ENCODE data around the gene SAFB.
"Not testable (repeated sequence)": the region's sequence is repeated elsewhere in the genome, so short reads cannot be mapped to it uniquely, and the experiment has no call there.

The SAFB gene

DNA sequence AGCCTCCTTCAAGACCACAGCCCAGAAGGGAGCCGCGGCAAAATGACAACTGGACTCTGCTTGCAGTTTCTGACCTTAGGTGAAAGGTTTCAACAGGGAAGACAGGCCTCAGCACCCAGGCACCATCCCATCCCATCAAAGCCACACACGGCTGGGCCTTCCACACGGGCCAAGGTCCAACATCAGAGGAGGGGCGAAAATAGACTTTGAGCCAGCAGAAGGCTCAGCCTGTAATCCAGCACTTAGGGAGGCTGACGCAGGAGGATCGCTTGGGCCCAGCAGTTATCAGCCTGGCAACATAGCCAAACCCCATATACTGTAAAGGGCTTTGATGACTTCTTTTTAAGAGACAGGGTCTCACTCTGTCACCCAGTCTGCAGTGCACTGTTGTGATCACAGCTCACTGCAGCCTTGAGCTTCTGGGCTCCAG is 28.3 kb upstream of the SAFB start:
- no peak for DNase-seq

DNA sequence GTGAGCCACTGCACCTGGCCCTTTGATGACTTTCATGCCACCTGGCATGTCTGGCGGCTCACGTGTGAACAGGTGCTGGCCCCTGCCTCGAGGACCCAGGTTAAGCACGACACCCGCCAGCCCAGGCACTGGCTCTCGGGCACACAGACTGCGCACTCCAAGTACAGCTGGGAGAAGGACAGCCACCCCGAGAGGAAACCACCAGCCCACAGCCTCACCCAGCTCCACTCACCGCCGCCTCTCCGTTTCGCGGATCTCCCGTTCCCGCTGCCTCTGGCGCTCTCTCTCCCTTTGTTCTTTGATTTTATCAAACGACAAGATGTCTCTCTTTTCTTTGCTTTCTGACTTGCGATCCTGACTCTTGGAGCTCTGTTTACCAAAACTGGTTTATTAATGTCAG is 27.8 kb upstream of the SAFB start:
- no peak for DNase-seq

DNA sequence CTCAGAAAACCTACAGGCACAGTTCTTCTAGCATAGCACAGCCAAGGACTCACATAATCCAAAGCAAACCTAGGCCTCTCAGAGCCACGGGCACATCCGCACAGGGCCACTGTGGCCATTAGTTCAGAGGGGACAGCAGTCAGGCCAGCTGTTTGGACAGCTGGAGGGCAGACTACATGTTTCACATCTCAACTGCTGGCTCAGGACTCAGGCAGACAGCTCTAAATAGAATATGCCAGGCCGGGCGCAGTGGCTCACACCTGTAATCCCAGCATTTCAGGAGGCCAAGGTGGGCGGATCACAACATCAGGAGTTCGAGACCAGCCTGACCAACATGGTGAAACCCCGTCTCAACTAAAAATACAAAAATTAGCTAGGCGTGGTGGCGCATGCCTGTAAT is 27.1 kb upstream of the SAFB start:
- no peak for DNase-seq

DNA sequence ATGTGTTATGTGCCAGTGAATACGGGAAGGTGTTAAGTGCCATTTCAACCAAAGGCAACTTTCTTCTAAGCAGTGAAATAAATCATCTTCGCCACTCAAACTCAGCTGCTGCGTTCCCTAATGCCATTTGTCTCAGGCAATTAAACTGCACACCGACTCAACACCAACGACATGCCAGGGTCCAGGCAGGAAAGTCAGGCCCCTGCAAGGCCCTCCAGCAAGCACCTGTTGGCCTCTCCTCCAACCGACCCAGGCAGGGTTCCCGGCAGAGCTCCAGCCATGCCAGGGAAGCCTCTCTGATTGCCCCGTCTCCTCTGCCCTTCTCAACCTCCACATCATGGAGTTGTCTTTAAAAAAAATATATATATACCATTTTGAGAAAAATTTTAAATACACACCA is 22.1 kb upstream of the SAFB start:
- no peak for DNase-seq

DNA sequence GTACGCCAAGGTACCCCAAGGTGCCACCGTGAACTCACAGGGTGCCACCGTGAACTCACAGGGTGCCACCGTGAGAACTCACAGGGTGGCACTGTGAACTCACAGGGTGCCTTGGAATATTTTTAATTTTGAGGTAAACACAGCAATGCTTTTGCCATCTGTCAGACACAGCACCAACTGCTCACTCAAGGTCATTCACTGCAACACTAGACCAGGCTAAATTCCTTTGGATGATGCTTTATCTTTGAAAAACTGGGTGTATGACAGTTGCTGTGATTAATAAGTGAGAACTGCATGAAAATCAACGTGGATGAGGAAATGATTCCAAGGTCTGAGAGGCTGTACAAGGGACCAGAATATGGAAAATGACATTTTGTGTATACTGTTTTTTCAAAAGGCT is 19.3 kb upstream of the SAFB start:
- DNase-seq: no peak

DNA sequence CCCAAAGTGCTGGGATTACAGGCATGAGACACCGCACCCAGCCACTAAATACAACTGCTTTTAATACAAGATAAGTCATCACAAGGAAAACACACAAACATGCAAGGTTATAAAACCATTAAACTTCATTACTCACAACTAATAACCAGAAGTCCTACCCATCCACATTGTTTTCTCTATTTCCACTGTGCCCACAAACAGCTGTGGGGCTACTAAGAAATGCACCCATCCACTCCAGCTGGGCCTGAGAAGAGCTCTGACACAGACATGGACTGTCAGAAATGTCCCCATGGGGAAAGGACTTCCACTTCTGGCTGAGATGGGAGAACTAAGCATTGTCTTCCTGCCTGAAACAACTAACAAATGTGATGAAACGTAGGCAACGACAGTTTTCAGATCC is 17.5 kb upstream of the SAFB start:
- DNase-seq: no peak

DNA sequence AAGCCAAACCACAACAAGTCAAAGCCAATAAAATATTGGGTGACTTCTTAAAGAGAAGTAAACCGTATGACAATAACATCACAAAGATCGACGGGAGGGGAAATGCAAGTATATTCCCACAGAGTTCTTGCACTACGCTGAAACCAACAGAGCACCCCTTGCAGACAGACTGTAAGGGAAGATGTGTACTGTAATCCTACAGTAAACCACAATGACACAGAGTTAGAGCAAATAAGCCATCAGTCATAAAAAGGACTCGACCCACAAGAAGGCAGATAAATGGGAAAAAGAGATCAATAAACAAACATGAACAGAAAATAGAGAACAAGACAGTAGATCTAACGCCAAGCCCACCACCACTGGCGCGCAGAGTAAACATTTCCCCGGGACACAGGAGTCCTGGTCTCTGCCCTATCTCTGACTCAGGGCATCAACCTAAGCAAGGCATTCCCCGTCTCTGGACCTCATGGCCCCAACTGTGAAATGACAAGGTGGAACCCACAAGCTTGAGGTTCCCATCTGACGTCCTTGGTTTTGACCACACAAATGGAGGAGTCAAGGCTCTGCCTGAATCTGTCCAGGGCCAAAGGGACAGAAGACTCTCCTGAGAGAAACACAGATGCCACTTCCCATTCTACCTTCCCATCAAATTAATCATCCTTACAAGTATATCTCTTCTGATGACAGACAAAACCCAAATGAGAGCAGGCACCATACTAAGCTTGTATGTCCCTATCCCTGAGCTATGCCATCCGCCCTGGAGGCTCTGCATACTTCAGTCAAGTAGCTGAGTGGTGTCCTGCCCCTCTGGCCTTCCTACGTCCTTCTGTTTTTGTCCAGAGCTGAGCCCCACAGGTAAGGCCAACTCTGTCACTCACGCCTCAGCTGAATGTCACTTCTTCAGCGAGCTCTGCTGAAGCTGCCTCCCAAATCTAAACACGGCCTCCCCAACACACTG is 15.3 kb upstream of the SAFB start:
- DNase-seq: no peak

GRCh38 chr19:5608291-5608690 is 14.6 kb upstream of the SAFB start:
- DNase-seq: no peak

DNA sequence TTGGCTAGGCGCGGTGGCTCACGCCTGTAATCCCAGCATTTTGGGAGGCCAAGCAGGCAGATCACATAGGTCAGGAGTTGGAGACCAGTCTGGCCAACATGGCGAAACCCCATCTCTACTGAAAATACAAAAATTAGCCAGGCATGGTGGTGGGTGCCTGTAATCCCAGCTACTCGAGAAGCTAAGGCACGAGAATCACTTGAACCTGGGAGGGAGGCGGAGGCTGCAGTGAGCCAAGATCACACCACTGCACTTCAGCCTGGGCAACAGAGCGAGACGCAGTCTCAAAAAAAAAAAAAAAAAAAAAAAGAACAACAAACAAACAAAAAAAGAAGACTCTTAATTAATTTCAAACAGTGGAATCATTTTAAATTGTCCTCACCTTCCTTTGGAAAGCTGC is 14.1 kb upstream of the SAFB start:
- DNase-seq: not testable (repeated sequence)

- DNase-seq: no peak
Measured at GRCh38 chr19:5609881-5610448, 12.9 kb upstream of the SAFB start.

DNA sequence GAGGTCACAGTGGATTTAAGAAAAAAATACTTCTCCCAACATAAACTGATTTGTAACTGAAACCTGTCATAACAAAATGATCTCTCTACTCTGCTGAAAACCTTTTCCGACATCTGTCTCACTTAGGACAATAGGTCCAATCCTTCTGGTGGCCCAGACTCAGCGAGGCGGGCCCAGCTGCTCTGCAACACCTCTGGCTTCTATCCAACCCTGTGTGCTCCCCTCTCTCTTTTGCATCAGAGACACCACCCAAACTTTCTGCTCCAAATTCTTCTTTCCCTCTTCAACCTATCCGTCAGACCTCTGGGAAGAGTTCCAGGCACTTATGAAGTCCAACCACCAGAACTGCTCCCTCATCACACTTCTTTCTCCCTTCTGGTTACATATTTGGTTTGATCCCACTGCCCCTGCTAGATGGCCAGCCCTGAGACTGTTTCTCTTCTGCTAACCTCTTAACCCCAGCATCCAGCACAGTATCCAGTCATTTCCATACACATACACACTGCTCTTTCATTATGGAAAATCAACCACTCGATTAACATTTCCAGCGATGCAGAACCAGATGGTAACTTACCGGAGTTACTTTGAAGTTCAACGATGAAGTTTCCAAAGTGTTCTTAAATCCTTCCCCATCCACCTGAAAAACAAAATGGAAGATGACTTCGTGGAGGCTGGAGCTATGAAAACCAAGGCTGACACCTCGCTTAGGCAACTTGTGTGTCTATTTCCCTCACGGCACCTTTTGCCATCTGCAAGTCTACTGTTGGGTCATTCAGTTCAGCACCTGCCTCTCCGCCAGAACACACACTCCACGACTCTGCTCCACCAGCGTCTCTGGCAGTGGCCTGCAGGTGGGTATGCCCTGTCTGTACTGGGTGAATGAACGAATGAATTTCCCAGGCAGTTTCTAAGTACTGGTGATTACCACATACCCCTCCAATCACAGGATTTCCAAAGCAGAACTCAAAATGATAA is 9.7 kb upstream of the SAFB start:
- DNase-seq: no peak

- no peak for DNase-seq
Measured at GRCh38 chr19:5615756-5616327, 7.0 kb upstream of the SAFB start.

DNA sequence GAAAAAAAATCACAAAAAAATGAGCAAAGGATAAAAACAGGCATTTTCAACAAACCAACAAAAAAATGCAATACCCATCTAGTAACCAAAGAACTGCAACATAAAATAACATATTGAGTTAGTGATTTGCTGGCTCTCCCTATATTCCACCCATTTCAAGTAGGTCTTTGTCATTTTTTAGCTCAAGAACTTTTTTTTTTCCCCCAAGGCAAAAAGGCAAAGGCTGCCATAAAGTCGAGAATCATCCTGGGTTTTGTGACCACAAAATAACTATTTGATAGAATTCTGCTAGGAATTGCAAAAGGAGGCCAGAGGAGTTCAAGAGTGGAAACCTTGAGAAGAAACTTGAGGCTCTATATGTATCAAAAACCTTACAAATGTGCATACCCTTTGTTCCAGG is 5.8 kb upstream of the SAFB start:
- DNase-seq: no peak

DNA sequence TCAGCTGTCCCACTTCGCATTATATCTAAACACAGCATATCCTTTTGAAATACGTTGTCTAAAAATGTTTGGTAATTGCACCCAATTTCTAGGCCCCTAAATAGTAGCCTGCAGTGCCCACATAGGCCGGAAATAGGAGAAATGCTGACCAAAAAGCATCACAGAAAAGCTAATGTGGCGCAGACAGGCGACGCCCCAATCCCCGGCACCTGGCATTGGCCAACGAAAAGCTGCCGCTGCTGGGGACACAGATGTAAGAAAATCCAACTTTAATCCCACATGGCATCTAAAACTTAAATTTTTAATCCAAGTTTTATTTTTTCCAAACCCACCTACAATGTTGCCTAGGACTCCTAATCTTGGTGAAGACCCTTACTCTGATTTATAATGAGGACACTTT is 4.3 kb upstream of the SAFB start:
- DNase-seq: no peak

DNA sequence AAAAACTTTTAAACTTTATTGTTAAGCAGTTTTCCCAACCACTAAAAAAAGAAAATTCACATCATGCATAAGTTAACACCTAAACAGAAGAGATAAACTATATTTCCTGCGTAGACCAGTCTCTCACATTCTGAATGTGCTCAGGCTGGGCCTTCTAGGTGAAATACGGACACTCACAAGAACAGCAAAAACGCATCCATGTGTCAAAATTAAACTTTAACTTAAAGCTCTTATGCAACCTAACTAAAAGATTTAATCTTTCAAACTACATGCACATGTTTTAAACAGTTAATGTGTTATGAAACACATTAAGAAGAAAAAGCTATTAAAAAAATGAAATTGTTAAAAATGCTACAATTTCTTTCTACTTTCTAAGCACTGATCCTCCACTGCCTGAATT is 2.9 kb upstream of the SAFB start:
- no peak for DNase-seq

DNA sequence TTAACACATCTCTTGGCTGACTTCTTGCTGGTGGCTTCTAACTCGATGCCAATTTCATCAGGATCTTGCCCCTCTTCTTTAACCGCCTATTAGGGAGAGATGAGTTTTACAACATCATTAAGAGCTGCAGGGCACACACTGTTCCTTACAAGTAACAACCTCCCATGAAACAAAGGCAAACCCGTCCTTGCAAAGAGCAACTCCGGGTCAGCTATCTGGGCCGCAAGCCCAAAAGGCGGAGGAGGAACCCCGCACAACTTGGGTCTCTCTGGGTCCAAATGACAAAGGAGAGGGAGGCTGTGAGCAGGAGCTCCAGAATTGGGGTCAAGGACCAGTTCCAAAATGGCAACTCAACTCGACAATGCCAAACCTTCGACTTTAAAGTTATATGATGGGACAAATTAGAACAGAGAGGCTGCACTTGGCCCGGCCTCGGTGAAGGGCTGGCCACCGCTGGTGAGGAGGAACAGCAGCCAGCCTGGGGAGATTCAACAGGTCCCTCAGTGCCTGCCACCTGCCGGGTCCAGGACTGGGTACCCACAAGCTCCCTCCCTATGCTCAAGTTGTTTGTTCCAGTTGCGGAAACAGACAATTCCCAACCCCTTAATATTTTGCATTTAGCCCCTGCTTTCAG is 1.5 kb upstream of the SAFB start:
- DNase-seq: peak in 40 of 56 donors; percentile 2 to 73 (median 26)

GRCh38 chr19:5621945-5622464 is 878 bp upstream of the SAFB start:
- peak in 6 of 56 donors; percentile 24 to 50 (median 43) for DNase-seq

DNA sequence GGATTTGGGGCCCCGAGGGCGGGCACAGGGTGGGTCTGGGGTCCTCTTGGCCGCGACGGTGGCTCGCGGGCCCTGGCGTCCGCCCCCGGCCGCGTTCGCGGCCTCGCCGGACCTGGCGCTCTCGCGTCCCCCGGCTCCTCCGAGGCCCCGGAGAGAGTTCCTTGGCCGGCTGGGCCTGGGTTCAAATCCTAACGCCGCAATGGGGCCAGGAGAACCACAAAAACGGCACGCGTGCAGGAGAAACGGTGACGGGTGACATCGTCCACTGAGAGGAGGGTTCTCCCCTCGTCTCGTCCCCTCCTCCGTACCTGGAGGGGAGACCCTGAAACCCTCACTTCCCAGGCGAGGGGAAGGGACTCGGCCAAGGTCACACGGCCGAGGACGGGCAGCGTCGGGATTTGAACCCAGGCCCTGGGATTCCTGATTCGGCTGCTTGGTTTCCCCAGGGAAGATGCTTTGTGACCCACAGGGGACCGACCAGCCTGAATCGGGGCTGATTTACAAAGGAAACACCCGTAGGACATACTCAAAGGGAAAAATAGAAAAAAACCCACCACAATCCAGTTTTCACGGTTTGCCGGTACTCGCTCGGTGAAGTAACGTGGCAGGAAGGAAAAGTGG is 624 bp downstream of the SAFB start:
- peak in 5 of 56 donors; percentile 26 to 58 (median 42) for DNase-seq

DNA sequence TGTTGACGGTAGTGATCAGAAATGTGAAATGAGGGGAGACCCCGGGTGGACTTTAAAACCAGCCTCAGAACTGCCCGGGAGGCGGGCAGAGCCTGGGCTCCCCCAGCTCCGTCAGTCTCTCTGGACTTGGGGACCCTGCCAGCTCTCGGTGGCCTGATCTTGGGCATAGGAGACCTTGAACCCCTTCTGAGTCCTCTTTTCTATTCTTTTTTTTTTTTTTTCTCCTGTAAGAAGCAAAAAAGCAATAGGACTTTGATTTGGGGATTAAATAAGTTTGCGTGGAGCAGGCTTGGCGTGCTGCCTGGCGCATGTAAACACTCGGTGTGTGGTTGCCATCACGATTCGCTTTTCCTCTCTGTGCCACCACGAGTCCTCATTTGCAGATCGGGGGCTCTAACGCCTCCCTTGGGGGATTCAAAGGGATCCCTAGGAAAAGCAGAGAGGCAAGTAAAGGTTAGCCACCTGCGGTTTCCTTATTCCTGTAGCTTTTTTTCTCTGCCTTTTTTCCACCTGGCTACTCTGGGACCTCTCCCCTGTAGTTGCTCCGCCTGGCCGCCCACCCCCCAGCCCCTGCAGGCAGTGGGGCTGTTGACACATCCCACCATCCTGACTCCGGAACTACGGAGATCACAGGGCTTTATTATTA is 1.3 kb downstream of the SAFB start:
- DNase-seq: peak in 21 of 56 donors; percentile 3 to 47 (median 18)

Measured in amygdala (tissue), 56 donors.